NB4 (cell line): ENCODE data around the gene UNC5C.

Experiments used
- DNase-seq: peaks from one replicate; pipeline ENCODE4 v3.0.0; 2010; ENCODE audit warnings: low read depth
- H3K4me3 ChIP-seq: one replicate; pipeline ENCODE4 v1.5.1; 2011; ENCODE audit warnings: mild to moderate bottlenecking, low read depth, low read length, moderate library complexity
- CTCF ChIP-seq: IDR thresholded peaks from one replicate; pipeline ENCODE4 v1.5.1; 2012; ENCODE audit warnings: low read depth, low read length
- MAX ChIP-seq: IDR thresholded peaks from 2 replicates; pipeline ENCODE4 v1.6.1; 2011; ENCODE audit warnings: low read depth, low read length
- MYC ChIP-seq: IDR thresholded peaks from 2 replicates; pipeline ENCODE4 v1.6.1; 2011; ENCODE audit warnings: low read depth, low read length
- POLR2A ChIP-seq: IDR thresholded peaks from 2 replicates; pipeline ENCODE4 v1.6.1; 2011; ENCODE audit warnings: mild to moderate bottlenecking; ENCODE audit not compliant: insufficient read length; ENCODE audit errors: extremely low read depth

The UNC5C gene

GRCh38 chr4:95429416-95429815 lies 119.4 kb downstream of the UNC5C start:
- no peak for TF ChIP-seq MAX
- TF ChIP-seq CTCF, result no peak
- no peak for TF ChIP-seq MYC
- TF ChIP-seq POLR2A, result no peak
- DNase-seq, result no peak
- H3K4me3 ChIP-seq, result no peak overlapping the region

GRCh38 chr4:95428291-95429070 lies 120.3 kb downstream of the UNC5C start:
- DNase-seq, result no peak

GRCh38 chr4:95426455-95426854 lies 122.3 kb downstream of the UNC5C start:
- H3K4me3 ChIP-seq, result no peak overlapping the region
- TF ChIP-seq CTCF (no peak), MYC (no peak), POLR2A (no peak), MAX (no peak)
- no peak for DNase-seq

More at GRCh38 chr4:95428291-95429070, 120.3 kb downstream of the UNC5C start:
- no peak overlapping the region for H3K4me3 ChIP-seq
- no peak for TF ChIP-seq MYC
- TF ChIP-seq CTCF, result no peak
- TF ChIP-seq MAX, result no peak
- TF ChIP-seq POLR2A, result no peak

- TF ChIP-seq MYC (no peak), CTCF (no peak), POLR2A (no peak), MAX (no peak)
- no peak overlapping the region for H3K4me3 ChIP-seq
- DNase-seq, result no peak
These were observed 126.3 kb downstream of the UNC5C start for GRCh38 chr4:95422436-95422835.

GRCh38 chr4:95421869-95422268 lies 126.9 kb downstream of the UNC5C start:
- DNase-seq, result peak; percentile 41

More at GRCh38 chr4:95421869-95422268, 126.9 kb downstream of the UNC5C start:
- TF ChIP-seq POLR2A (no peak), MYC (0 out of 2 replicates have a peak, but pooled peaks have one; percentile 12), CTCF (no peak), MAX (peak; percentile 58; the same call in 1 of the 2 replicates)
- no peak overlapping the region for H3K4me3 ChIP-seq
